Amygdala (tissue), 56 donors: ENCODE data around the gene CCRL2.
"Not testable (repeated sequence)": the region's sequence is repeated elsewhere in the genome, so short reads cannot be mapped to it uniquely, and the experiment has no call there.

Source experiments
- DNase-seq, 56 donors: peaks; one replicate each; lab custom pipeline; 2025; lab: John Stamatoyannopoulos, UW

The CCRL2 gene

GRCh38 chr3:46375814-46376213, 31.2 kb upstream of the CCRL2 start:
- no peak for DNase-seq

GRCh38 chr3:46378426-46378942, 28.6 kb upstream of the CCRL2 start:
- peak in 38 of 56 donors; percentile 5 to 74 (median 29) for DNase-seq

- DNase-seq: no peak
Measured at GRCh38 chr3:46380471-46381221, 26.4 kb upstream of the CCRL2 start.

GRCh38 chr3:46381625-46382024, 25.4 kb upstream of the CCRL2 start:
- DNase-seq: no peak

- DNase-seq: peak in 1 of 56 donors; percentile 28
Measured at GRCh38 chr3:46383211-46383950, 23.7 kb upstream of the CCRL2 start.

- no peak for DNase-seq
Measured at GRCh38 chr3:46383951-46384330, 23.1 kb upstream of the CCRL2 start.

GRCh38 chr3:46386205-46386604, 20.9 kb upstream of the CCRL2 start:
- peak in 2 of 56 donors; percentile 4 to 31 for DNase-seq

- DNase-seq: not testable (repeated sequence)
Measured at GRCh38 chr3:46388847-46389246, 18.2 kb upstream of the CCRL2 start.

GRCh38 chr3:46389306-46389705, 17.8 kb upstream of the CCRL2 start:
- no peak for DNase-seq

- not testable (repeated sequence) for DNase-seq
Measured at GRCh38 chr3:46391526-46391925, 15.5 kb upstream of the CCRL2 start.

GRCh38 chr3:46393011-46393410, 14.0 kb upstream of the CCRL2 start:
- no peak for DNase-seq

- DNase-seq: no peak
Measured at GRCh38 chr3:46393554-46394434, 13.3 kb upstream of the CCRL2 start.

GRCh38 chr3:46395210-46395661, 11.8 kb upstream of the CCRL2 start:
- no peak for DNase-seq

- no peak for DNase-seq
Measured at GRCh38 chr3:46395766-46396530, 11.1 kb upstream of the CCRL2 start.

GRCh38 chr3:46397111-46397510, 9.9 kb upstream of the CCRL2 start:
- DNase-seq: no peak

GRCh38 chr3:46398186-46398955, 8.7 kb upstream of the CCRL2 start:
- DNase-seq: no peak

- DNase-seq: no peak
Measured at GRCh38 chr3:46399098-46399497, 8.0 kb upstream of the CCRL2 start.

GRCh38 chr3:46399557-46399956, 7.5 kb upstream of the CCRL2 start:
- DNase-seq: no peak
